ENCODE results near the gene CEBPZOS.
"Not testable (repeated sequence)": the region's sequence is repeated elsewhere in the genome, so short reads cannot be mapped to it uniquely, and the experiment has no call there.

Gene CEBPZOS

DNA sequence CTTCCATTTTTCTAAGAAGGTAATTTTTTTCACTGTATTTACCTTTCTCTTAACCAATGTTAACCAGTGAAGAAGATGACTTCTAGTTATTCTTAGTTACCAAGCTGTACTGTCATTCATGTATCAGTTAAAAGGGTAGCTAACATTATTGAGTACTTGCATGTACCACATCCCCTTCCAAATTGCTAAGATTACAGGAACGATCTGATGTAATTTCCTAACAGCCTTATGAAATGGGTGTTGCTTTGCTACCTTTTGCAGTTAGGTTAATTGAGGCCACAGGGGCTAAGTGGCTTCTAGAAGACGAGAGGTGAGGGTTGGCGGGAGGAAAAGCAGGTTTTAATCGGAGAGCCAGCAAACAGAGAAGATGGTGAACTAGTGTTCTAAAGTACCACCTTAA, 6.0 kb upstream of the CEBPZOS start:
- DNase-seq (ENCODE audit: low read depth in 2 of 3, low spot score in 1 of 3) = no peak

DNA sequence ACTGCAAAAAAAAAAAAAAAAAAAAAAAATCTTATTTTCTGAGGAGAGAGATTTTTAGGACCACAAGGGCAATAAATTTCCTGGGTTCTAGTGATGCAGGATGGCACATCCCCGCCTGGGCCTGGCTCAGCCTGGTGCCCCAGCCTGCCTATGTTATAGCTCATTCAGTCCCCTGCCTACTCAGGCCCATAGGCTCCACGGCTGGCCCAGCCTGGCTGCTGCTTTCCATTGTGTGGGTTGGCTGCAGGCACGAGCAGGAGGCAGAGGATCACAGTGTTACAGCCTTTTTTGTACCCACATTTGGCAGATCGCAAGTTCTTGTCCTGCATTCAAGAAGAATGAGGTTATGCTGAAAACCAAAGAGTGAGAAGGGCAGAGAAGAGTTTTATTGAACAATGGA, 5.0 kb upstream of the CEBPZOS start:
- DNase-seq (ENCODE audit: low read depth in 2 of 3, low spot score in 1 of 3) = no peak

DNA sequence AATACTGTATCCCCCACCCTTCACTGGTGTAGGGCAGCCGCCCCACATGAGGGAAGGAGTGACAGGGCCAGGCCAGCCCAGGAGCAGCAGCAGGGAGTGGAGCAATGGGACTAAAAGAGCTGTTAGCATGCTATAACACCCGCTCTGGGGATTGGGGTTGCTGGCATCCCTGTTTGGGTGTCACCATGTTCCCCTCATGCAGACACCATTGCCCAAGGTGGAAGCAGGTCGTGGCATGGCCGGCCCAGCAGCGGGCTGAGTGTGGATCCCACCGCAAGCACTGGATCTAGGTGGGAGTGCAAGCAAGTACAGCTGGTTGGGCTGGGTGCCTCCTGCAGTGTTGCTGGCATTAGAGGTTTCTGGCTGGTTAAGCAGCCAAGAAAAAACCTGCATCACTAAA, 4.5 kb upstream of the CEBPZOS start:
- no peak for DNase-seq (ENCODE audit: low read depth in 2 of 3, low spot score in 1 of 3)

DNA sequence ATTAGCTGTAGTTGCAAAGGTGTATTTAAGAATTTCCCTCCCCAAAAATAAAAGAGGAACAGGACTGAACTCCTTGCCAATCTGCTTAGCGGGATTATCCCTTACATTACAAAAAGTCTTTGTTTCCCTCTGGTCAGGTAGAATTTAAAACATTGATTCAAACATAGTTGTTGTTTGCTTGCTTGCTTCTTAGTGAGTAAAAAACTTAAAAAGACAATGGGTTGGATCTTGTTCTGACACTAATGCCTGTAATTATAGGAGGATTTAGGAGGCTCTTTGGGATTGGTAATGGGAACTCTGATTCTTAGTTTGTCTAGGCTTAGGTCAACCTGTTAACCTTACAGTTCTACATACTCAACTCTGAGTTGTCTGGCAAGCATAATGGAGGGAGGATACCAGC, 3.7 kb upstream of the CEBPZOS start:
- no peak for DNase-seq (ENCODE audit: low read depth in 2 of 3, low spot score in 1 of 3)

DNA sequence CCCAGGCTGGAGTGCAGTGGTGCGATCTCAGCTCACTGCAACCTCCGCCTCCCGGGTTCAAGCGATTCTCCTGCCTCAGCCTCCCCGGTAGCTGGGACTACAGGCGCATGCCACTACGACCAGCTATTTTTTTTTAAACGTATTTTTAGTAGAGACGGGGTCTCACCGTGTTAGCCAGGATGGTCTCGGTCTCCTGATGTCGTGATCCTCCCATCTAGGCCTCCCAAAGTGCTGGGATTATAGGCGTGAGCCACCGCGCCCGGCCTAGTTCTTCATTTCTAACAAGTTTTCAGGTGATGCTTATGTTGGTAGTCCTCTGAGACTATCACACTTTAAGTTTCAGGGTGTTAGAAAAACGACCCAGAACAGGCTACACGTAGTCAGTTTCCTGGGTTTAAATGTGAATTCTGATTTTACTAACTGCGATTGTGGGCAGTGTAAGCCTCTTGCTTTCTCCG, 405 bp upstream of the CEBPZOS start:
- not testable (repeated sequence) for DNase-seq (ENCODE audit: low read depth in 2 of 3, low spot score in 1 of 3)

DNA sequence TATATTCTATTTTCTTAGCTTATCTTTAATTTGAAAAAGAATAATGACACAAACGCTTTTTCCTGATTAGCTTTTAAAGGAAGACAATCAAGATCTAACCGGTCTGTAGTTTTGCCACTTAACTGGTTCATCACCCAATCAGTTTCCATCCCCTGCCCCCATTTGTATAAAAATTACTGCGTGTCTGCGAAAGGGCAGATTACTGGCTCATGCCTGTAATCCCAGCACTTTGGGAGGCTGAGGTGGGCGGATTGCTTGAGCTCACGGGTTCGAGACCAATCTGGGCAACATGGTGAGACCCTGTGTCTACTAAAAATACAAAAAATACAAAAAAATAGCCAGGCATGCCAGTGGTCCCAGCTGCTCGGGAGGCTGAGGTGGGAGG, 2.4 kb downstream of the CEBPZOS start:
- DNase-seq (ENCODE audit: low read depth in 2 of 3, low spot score in 1 of 3) = no peak

DNA sequence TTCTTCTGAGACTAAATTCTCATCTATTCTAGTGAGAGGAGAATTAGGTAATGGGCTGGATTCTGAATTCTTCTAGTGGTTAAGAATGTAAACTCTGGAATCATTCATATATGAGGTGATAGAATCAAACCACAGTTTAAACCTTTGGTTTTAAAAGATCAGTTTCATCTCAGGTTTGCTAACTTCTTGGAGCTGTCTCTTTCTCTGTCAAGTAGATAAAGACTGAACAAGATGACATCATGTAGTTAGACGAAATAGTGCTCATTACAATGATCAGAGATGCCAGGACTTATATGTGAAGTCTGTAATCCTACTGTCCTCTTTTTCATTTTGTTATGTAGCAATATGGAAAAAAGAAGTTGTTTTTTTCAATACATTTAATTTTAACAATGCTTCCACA, 4.9 kb downstream of the CEBPZOS start:
- DNase-seq (ENCODE audit: low read depth in 2 of 3, low spot score in 1 of 3) = no peak

DNA sequence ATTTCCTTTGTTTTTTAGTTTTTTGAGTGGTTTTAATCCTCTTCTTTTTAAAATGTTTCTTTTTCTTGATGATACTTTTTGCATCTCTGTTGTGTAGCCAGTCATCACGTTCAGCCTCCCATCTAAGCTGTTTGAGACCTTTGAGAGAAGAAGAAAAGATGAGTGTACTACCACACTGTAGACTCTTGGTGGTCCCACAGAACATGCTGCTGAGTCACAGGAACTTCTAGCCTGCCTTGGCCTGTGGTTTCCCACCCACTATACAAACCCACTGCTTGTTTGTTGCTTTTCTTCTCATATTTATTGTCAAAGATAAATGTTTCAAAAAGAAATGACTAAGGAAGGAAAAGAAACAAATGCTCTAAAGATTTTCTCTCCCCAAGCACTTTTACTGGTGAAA, 5.5 kb downstream of the CEBPZOS start:
- peak in 1 of 3 donors; percentile 17 for DNase-seq (ENCODE audit: low read depth in 2 of 3, low spot score in 1 of 3)

DNA sequence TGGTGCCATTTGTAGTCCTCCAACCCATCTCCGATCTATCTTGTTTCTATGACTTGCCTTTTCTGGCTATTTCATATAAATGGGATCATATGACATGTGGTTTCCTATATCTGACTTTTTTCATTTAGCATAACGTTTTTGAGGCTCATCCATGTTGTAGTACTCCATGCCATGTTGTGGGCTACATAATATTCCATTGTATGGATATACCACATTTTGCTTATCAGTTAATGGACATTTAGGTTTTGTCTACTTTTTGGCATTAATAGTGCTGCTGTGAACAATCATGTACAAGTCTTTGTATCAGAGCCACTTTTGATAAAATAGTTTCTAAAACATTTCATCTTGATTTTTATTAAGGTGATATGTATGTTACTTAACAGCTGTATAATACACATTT, 7.4 kb downstream of the CEBPZOS start:
- no peak for DNase-seq (ENCODE audit: low read depth in 2 of 3, low spot score in 1 of 3)

DNA sequence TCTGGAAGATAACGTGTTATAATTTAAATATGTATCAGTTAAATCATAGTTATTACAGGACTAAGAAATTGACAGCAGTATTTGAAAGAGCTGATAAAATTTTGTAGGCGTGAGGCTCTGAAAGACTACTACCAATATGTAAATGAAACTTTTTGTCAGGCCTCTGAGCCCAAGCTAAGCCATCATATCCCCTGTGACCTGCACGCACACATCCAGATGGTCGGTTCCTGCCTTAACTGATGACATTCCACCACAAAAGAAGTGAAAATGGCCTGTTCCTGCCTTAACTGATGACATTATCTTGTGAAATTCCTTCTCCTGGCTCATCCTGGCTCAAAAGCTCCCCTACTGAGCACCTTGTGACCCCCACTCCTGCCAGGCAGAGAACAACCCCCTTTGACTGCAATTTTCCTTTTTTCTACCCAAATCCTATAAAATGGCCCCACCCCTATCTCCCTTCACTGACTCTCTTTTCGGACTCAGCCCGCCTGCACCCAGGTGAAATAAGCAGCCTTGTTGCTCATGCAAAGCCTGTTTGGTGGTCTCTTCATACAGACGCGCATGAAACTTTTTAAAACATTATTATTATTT, 8.9 kb downstream of the CEBPZOS start:
- DNase-seq (ENCODE audit: low read depth in 2 of 3, low spot score in 1 of 3) = not testable (repeated sequence)

DNA sequence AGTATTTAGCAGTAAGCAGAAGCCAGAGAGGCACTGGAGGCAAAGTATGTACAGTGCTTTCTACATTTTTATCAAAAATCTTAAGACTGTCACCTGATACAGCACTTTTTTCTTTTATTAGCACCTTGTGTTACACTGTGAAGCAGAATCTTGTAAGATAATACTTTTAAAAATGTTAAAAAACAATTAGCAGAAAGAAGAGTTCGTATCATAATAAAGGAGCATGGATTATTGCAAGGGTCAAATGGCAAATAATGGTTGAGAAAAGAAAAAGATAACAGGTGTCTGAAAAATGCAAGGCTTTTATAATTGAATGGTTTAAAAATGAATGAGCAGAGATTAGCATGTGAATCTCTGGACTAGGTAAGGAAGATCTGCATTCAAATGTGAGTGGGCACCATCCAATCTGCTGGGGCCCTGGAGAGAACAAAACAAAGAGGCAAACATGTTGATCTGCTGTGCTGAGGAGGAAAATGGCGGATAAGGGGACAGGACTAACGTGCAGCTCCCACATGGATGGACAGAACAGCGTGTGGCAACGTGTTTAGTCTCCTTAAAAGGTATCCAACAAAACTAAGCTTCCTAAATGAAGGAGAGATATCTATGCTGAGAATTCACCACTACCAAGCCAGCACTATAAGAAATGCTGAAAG, 9.5 kb downstream of the CEBPZOS start:
- no peak for DNase-seq (ENCODE audit: low read depth in 2 of 3, low spot score in 1 of 3)

DNA sequence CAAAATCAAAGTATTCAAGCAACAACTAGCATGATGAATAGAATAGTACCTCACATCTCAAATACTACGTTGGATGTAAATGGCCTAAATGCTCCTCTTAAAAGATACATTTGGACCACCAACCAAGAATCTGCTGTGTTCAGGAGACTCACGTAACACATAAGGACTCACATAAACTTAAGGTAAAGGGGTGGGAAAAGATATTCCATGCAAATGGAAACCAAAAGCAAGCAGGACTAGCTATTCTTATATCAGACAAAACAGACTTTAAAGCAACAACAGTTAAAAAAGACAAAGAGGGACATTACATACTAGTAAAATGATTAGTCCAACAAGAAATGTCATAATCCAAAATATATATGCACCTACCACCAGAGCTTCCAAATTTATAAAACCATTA, 10.5 kb downstream of the CEBPZOS start:
- not testable (repeated sequence) for DNase-seq (ENCODE audit: low read depth in 2 of 3, low spot score in 1 of 3)

DNA sequence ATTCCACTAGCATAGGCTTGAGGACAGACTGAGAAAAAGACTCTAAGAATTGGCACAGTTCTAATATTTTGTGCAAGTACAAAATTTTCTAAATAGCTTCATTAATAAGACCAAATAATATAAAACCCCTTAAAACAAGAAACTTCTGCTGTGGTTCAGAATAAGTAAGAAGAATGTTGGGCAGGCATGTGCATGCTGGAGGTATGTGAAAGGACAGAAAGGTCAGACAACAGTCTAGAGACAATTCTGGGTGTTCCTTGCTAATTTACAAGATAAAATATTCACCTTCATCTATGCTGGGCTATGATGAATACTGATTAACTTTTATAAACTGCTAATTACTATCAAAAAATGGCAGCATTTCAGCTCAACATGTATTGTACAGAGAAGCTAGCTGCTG, 14.9 kb downstream of the CEBPZOS start:
- no peak for DNase-seq (ENCODE audit: low read depth in 2 of 3, low spot score in 1 of 3)

DNA sequence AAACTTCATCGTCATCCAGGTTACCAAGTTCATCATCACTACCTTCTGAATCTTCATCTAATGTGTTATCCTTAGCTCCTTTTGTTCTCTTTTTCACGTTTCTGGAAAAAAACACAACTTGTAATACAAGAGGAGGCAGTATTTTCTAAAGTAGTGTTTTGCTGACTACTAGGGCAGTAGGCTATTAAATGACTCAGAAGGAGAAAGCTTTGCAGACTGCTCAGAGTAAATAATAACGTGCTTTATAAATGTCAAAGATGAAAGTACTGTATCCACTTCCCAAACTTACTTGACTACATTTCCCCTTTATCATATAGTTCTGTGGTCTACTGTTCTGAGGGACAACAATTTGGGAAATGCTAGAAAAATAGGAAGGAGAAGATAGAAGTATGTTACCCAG, 15.6 kb downstream of the CEBPZOS start:
- no peak for DNase-seq (ENCODE audit: low read depth in 2 of 3, low spot score in 1 of 3)

DNA sequence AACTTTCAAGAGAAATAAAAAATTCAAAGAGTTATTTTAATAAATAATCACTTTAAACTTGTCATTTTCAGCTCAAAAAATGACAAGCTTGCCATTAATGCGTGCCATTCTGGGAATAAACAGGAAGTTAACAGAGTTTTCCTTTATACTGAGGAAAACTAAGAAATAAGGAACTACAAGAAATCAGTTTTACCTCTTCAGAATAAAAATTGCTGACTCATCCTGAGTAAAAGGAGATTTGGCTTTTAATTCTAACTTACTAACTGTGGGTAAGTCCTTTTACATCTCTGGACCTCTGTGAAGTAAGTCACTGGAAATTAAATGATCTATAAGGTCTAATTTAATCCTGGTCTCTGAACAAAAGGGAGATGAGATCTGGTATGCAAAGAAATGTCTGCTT, 19.0 kb downstream of the CEBPZOS start:
- DNase-seq (ENCODE audit: low read depth in 2 of 3, low spot score in 1 of 3) = no peak

DNA sequence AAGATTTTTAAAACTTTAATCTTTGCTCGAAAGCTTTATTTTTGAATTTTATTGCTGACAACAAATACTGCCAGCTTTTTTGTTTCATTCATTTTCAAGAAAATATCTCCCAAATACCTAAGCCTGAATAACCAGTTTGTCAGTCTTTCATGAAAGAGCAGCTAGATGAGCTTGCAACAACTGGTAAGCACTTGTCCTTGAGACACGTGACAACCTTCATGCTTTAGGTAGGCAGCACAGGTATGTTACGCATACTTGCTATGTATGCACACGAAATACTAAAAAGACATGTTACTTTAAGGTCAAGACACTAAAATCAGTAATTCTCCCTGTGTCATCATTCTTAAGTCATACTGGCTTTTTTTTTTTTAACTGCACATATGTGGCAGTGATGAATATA, 22.8 kb downstream of the CEBPZOS start:
- no peak for DNase-seq (ENCODE audit: low read depth in 2 of 3, low spot score in 1 of 3)

DNA sequence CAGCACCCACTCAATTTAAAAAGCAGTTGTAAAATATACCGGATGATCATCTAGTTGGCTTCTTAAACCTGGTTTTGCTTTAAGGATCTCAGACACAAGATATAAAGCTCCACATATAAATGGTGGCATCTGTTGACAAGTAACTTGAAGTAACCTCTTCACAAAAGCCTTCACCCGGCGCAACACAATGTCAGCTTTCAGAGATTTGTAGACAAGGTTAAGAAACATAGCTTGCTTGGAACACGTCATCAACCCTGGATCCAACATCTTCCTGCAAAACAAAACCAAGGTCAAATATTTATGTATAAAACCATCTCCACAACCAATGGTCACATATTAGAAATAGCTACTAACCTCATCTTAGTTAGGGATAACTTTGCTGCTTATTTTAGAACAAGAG, 26.8 kb downstream of the CEBPZOS start:
- DNase-seq (ENCODE audit: low read depth in 2 of 3, low spot score in 1 of 3) = no peak

DNA sequence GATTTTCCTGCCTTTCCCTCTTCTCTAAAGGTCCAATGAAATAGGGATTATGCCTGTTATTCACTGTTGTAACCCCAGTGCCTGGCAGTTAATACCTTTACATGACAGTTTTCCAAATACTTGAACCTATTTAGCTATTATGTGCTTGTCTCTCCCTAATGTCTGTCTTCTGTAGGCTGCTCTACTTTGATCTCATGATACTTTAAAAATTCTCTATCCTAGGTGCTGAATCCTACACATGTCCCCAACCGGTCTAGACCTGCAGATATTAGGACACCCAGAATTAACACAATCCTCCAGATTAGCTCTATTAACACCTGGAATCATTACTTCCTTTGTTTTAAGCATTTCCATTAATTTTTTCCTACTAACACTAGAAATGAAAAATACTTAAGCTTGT, 27.8 kb downstream of the CEBPZOS start:
- no peak for DNase-seq (ENCODE audit: low read depth in 2 of 3, low spot score in 1 of 3)

DNA sequence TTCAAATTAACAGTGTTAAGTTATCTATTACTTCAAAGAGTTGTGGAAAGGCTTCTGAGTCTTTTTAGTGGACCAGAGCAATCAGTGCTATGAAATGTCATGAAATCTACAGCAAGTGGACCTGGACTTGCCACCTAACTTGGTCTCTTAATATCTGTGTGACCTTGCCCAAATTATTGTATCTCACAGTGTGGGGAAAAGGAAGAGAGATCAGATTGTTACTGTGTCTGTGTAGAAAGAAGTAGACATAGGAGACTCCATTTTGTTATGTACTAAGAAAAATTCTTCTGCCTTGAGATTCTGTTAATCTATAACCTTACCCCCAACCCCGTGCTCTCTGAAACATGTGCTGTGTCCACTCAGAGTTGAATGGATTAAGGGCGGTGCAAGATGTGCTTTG, 28.8 kb downstream of the CEBPZOS start:
- not testable (repeated sequence) for DNase-seq (ENCODE audit: low read depth in 2 of 3, low spot score in 1 of 3)

DNA sequence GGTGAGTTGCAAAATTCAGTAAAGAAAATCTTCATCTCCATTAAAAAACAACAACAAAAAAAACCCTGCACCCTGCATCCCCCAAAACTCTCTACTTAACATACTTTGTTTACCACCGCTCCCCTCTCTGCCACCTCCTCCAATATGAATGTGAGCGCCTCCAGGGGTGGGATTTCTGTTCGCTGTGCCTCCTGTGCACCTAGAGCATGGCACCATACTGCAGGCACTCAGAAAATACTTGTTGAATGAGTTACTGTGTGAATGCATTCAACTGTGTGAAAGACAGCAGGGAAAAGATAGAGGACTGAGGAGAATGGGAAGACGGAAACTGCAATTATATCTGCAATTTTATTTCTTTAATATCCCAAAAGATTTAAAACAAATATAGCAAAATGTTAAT, 30.6 kb downstream of the CEBPZOS start:
- DNase-seq (ENCODE audit: low read depth in 2 of 3, low spot score in 1 of 3) = no peak

DNA sequence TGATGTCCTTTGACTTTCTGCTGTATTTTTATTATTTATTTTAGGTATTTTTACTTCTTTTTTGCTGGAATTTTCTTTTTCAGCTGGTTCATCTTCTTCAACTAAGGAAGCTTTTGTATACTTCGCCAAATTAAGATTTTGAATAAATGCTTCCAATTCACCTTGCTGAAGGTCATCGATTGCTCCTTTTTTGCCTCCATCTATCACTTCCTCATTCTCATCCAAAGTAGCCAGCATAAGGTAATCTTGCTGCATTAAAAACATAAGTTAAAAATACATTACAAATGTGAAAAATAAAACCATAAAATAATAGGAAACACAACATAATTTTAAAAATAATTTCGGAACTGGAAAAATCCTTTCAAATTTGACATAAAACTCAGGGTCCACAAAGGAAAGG, 32.5 kb downstream of the CEBPZOS start:
- DNase-seq (ENCODE audit: low read depth in 2 of 3, low spot score in 1 of 3) = no peak

DNA sequence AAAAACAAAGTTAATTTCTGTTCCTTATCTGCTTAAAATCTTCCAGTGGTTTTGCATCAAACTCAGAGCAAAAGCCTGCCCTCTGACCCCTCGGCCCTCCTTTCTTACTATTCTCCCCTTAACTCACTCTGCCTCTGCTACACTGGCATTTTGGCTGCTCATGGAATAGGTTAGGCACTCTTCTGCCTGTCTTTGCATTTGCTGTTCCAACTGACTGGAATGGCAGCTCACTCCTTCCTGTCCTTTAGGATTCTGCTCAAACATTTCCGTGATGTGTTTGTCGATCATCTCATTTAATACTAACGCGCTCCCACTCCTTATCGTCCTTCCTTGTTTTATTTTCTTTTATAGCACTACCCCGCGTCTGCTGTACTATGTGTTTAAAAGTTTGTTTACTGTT, 34.3 kb downstream of the CEBPZOS start:
- DNase-seq (ENCODE audit: low read depth in 2 of 3, low spot score in 1 of 3) = no peak
